Activated CD4-positive, alpha-beta T cell treated with anti-CD3 and anti-CD28 coated beads for 48 hours (primary cell): ENCODE data around the gene CHP2.
"Not testable (repeated sequence)": the region's sequence is repeated elsewhere in the genome, so short reads cannot be mapped to it uniquely, and the experiment has no call there.

Experiments
- DNase-seq: peaks from one replicate; pipeline ENCODE4 v3.0.0-alpha.2; 2020

Gene CHP2

DNA sequence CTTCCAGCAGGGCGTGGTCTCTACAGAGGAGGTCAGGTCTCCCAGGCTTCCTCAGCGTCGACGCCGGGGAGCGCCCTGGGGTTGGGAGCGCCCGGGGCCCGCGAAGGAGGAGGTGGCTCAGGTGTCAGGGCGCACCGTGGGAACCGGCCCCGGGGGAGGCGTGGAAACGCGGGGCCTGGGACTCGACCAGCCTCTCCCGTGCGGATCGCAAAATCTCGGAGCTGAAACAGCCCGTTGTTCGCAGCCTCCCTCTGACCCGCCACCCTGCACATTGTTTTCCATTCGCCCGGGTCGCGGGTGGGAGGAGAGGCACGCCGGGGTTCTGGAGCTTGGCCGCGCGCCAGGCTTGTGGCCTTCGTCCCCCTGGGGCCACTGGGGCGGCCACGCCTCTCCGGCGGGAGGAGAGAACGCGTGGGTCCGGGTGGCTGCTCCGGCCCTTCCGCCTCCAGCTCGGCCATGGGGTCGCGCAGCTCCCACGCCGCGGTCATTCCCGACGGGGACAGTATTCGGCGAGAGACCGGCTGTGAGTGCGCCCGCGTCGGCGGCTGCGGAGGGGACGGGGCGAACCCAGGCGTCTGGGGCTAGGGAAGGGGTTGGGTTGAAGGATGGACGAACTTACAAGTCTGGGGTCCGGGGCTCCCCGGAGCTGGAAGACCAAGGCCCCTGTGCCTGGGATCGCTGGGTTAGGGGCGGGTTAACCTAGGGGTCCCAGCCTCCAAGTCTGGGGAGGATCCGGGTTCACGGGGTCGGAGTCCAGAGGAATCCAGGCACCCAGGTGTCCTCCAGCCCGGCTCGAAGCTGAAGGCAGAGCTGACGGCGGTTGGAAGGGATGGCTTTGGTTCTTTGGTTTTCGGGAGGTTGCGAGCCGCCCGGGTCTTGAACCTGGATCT is at the start of gene CHP2:
Gene CHP2, plus strand, starts transcription at position 433 of the 890 bp plus-strand sequence. Its CDS starts 24 bp downstream, at position 457.
- peak; percentile 12 for DNase-seq

DNA sequence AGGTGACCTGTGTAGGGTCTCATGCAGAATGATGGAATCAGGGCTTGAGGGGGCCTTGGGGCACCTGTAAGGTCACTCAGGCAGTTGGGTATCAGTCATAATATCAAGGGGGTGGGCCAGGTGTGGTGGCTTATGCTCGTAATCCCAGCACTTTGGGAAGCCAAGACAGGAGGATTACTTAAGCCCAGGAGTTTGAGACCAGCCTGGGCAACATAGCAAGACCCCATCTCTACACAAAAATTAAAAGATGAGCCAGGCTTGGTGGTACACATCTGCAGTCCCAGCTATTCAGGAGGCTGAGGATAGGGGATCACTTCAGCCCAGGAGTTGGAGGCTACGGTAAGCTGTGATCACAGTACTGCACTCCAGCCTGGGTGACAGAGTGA is 49.3 kb upstream of the CHP2 start:
- no peak for DNase-seq

- DNase-seq = no peak
These were observed 48.4 kb upstream of the CHP2 start for GRCh38 chr16:23706439-23706838.

DNA sequence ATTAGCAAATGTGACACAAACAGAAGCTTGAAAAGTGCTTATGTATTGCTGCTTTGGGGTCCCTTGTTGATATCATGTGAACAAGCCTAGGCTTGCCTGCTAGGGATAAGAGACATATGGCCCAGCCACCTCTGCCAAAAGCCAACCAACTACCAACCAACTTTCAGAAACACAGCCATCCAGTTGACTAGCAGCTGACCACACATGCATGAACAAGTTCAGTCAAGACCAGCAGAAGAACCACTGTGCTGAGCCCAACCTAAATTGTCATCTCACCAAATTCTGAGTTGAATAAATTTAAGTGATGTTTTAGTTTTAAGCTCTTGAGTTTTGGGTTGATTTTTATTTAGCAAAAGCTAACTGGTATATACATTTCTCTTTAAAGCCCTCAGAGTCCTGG is 45.3 kb upstream of the CHP2 start:
- no peak for DNase-seq

DNA sequence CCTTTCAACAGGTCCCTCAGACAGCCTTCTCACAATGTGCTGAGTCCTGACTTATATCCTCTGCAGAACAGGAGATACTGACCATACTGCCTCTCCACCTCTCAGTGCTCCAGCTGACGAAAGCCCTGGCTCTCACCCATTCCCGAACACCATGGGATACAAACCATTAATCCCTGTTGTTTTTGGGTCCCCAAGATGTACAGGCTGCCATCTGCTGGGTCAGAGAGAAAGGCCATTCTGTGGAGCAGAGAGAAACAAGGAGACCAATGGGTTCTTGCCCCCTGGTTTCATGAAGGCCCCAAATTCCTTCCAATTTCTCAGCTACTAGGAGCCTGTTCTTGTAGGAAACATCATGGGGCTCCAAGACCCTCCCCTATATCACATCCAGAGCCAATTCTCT is 44.8 kb upstream of the CHP2 start:
- DNase-seq = no peak

- no peak for DNase-seq
These were observed 44.3 kb upstream of the CHP2 start for GRCh38 chr16:23710504-23710903.

GRCh38 chr16:23711785-23712184 is 43.0 kb upstream of the CHP2 start:
- no peak for DNase-seq

DNA sequence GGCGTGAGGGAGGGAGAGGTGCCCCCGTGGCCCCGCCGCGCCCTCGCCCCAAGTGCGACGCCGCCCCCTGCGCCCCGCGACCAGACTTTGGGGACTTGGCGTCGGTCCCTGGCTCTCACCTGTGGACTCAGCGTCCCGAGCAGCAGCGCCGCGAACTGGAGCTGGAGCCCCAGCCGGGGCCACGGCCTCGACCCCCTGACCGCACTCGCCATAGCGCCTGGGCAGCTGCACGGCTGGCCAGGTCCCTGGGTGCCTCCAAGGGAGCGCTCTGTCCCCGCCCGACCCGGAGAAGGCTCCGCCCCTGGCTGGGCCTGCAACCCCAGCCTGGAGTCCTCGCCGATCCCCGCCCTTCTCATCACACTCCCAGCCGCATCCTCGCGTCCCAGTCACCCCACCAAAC is 41.9 kb upstream of the CHP2 start, which contains the start of gene ERN2:
Gene ERN2, minus strand, starts transcription at position 247 of the 400 bp plus-strand sequence. Its CDS starts 35 bp downstream, at position 212.
- no peak for DNase-seq

DNA sequence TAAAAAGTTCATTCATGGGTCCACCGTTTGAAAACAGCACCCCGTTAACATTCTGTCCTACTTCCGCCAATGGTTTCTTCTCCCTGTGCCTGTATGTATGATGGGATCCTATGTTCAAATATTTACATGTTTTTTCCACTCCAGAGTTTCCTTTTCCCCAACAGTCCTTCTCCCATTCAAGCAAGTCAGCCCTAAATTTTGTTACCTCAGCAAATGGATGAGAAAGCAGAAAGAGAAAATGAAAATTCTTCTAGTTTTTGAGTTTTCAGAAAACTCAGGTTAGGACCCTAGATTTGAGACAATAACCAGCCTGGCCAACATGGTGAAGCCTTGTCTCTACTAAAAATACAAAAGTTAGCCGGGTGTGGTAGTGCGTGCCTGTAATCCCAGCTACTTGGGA is 38.3 kb upstream of the CHP2 start:
- DNase-seq = no peak

GRCh38 chr16:23722613-23723240 is 32.1 kb upstream of the CHP2 start:
- not testable (repeated sequence) for DNase-seq

GRCh38 chr16:23724096-23724784 is 30.6 kb upstream of the CHP2 start:
- no peak for DNase-seq

GRCh38 chr16:23724785-23725131 is 30.1 kb upstream of the CHP2 start:
- no peak for DNase-seq

GRCh38 chr16:23726710-23727109 is 28.1 kb upstream of the CHP2 start:
- DNase-seq = no peak

DNA sequence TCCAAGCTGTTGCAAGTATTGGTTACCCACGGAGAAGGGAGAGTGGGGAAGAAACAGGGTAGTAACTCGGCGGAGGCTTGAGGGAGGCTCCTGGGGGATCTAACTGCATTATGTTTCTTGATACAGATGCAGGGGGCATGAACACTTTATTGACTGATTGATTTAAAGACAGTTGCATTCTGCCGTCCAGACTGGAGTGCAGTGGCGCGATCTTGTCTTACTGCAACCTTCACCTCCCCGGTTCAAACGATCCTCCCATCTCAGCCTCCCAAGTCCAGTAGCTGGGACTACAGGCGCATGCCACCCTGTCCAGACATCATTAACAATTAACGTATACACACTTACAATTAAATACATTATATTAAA is 26.7 kb upstream of the CHP2 start:
- no peak for DNase-seq

- DNase-seq = no peak
These were observed 25.1 kb upstream of the CHP2 start for GRCh38 chr16:23729503-23730424.

GRCh38 chr16:23734176-23734893 is 20.5 kb upstream of the CHP2 start:
- no peak for DNase-seq

DNA sequence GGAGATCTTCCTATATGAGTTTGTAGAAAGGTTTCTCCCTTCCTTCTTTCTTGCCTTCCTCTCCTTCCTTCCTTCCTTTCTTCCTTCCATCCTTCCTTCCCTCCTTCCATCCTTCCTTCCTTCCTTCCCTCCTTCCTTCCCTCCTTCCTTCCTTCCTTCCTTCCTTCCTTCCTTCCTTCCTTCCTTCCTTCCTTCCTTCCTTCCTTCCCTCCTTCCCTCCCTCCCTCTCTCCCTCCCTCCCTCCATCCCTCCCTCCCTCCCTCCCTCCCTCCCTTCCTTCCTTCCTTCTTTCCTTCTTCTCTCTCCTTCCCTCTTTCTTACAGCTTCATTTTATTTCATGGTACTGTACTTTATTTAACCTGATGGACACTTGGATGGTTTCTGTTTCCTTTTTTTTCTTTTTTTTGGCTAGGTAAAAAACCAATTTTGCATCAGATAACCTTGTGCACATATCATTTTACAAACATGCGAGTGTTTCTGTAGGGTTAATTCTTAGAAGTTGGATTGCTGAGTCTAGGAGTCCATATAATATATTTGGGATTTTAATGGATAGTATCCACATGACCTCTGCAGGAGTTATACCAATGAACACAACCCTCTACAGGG is 17.3 kb upstream of the CHP2 start:
- not testable (repeated sequence) for DNase-seq

GRCh38 chr16:23739516-23739915 is 15.3 kb upstream of the CHP2 start:
- no peak for DNase-seq

DNA sequence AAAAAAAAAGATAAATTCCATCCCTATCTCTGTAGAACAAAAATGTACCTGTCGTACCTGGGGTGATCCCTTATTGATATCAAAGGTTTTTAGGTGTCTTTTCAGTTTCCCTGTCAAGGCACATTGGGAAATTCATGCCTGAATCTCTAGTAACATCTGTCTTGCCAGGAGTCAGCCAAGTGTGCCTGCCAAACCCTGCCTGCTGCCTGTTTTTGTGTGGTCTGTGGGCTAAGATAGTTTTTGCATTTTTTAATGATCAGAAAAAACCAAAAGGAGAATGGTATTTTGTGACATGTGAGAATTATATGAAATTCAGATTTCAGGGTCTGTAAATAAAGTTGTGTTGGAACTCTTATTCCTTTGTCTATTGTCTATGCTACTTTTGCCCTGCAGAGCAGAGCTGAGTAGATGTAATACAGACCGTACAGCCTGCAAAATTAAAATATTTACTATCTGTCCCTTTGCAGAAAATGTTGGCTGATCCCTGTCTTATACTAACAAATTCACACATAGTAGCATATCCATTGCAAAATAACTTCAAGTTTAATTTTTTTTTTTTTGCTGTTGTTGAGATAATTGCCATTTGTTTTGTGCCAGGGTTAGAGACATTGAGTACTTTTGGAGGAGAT is 13.0 kb upstream of the CHP2 start:
- DNase-seq = no peak

DNA sequence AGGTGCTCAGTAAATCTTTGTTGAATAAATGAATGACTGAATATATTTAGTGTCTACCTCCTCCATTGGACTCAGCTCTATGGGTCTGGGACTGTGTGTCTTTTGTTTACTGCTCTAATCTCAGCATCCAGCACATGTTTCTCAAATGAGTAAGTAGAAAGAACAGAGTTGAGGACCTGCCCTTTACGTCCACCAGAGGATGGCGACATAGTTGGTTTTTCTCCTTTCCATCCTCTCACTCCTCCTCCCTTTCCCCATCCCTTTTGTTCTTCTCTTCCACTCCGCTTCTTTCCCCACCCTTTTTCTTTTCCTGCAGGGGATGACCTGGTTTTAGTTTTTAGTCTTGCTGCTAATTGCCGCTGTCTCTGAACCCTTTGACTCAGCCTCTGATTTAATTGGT is 12.1 kb upstream of the CHP2 start:
- no peak for DNase-seq

DNA sequence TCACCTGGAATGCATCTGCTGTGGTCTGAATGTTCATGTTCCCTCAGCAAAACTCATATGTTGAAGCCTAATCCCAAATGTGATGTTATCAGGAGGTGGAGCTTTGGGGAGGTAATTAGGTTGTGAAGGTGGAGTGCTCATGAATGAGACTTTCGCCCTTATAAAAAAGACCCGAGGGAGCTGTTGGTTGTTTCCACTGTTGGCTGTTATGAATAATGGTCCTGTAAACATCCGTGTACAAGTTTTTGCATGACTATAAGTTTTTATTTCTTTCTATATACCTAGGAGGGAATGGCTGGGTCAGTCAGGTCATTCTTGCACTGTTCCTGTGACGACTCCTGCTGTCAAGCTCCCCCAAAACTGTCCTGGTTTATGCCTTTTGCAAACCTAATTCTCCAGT is 9.6 kb upstream of the CHP2 start:
- no peak for DNase-seq
